Right lobe of liver (tissue), 4 donors: ENCODE results near the gene MYLK2.

Experiments
- POLR2A ChIP-seq: fragments of 450-650 bp; IDR thresholded peaks from one replicate; pipeline ENCODE4 v1.6.1; 2017; ENCODE audit warnings: antibody characterized with exemption, mild to moderate bottlenecking
- TF ChIP-seq, protein P1 (sequence below), 4 donors: fragments of 200-600 bp in 3 of 4; fragments of 450-650 bp in 1 of 4; IDR thresholded peaks; one replicate each; pipeline versions ENCODE4 v1.5.1 to v1.8.0; 2016 to 2022; ENCODE audit warnings: antibody characterized with exemption in 4 of 4, mild to moderate bottlenecking in 2 of 4
- donor health status: DM: no; HTN: no; CAD: no.
- donor health status: DM: no; HTN: no; CAD: no.
- donor health status: DM: no; HTN: yes; CAD: no.

DNA sequence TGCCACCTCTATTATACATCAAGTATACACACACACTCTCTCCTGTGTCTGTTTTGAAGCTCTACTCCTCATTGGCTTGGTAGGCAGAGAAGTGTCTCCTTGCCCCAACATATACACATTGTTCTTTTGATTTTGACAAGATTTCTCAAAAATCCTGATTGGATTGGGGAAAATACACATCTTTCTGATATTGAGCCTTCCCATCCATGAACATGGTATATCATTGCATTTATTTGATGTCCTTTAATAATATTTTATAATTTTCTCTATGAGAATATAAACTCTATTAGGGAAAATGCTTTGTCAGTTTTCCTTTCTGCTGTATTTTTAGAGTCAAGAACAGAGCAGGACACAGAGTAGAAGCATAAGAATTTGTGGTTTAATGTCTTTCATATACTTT is 58.5 kb downstream of the MYLK2 start:
- TF ChIP-seq, protein P1, sequence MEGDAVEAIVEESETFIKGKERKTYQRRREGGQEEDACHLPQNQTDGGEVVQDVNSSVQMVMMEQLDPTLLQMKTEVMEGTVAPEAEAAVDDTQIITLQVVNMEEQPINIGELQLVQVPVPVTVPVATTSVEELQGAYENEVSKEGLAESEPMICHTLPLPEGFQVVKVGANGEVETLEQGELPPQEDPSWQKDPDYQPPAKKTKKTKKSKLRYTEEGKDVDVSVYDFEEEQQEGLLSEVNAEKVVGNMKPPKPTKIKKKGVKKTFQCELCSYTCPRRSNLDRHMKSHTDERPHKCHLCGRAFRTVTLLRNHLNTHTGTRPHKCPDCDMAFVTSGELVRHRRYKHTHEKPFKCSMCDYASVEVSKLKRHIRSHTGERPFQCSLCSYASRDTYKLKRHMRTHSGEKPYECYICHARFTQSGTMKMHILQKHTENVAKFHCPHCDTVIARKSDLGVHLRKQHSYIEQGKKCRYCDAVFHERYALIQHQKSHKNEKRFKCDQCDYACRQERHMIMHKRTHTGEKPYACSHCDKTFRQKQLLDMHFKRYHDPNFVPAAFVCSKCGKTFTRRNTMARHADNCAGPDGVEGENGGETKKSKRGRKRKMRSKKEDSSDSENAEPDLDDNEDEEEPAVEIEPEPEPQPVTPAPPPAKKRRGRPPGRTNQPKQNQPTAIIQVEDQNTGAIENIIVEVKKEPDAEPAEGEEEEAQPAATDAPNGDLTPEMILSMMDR (IDR thresholded peaks at IDR 0.05), result no peak
- TF ChIP-seq POLR2A, result no peak
